A673 (cell line): Measurements from ENCODE around the gene POLR2J. TPM values are rescaled to one million over a fixed set of nuclear protein-coding genes. Genes with fewer than 3 reads are reported as not detected.

Experiments
- BruUV-seq: library from RNA; stranded (reverse); fragments of 400-500 nt; replicated peaks from 2 replicates; lab custom pipeline; 2021; lab: Mats Ljungman, UMichigan
- CTCF ChIA-PET: fragments of 300-600 bp; sonication (Branson Sonifier 250); formaldehyde crosslinking; loops from one replicate; lab custom pipeline; 2022; ENCODE audit warnings: antibody characterized with exemption; lab: Charles Lee
- POLR2A ChIA-PET: fragments of 300-600 bp; sonication (Branson Sonifier 250); formaldehyde crosslinking; loops from one replicate; lab custom pipeline; 2022; ENCODE audit warnings: antibody characterized with exemption; ENCODE audit not compliant: low non-redundant PET; lab: Charles Lee
- DNase-seq: peaks from one replicate; pipeline ENCODE4 v3.0.0-alpha.2; 2015; ENCODE audit warnings: low spot score
- H3K27ac ChIP-seq: fragments of 200-600 bp; sonication (generic); 2 replicates; pipeline ENCODE4 v1.5.1; 2016; ENCODE audit warnings: mixed run types, low read depth, mild to moderate bottlenecking, mixed read lengths, antibody characterized with exemption, low read length; ENCODE audit not compliant: poor library complexity, severe bottlenecking
- H3K27me3 ChIP-seq: fragments of 200-600 bp; sonication (generic); replicated peaks from 2 replicates; pipeline ENCODE4 v1.6.1; 2017; ENCODE audit warnings: mixed run types, low read depth, mild to moderate bottlenecking, mixed read lengths, antibody characterized with exemption, low read length; ENCODE audit not compliant: insufficient read depth, poor library complexity
- H3K36me3 ChIP-seq: fragments of 200-600 bp; sonication (generic); 2 replicates; pipeline ENCODE4 v1.6.1; 2016; ENCODE audit warnings: mixed run types, mild to moderate bottlenecking, mixed read lengths, antibody characterized with exemption, low read length; ENCODE audit not compliant: insufficient read depth, poor library complexity, severe bottlenecking
- H3K4me1 ChIP-seq: fragments of 200-600 bp; sonication (generic); 2 replicates; pipeline ENCODE4 v1.6.1; 2017; ENCODE audit warnings: mixed run types, mild to moderate bottlenecking, mixed read lengths, antibody characterized with exemption, low read length; ENCODE audit not compliant: insufficient read depth, poor library complexity, severe bottlenecking
- H3K4me3 ChIP-seq: fragments of 200-600 bp; sonication (generic); 2 replicates; pipeline ENCODE4 v1.5.1; 2016; ENCODE audit warnings: low read depth, mixed run types, mild to moderate bottlenecking, mixed read lengths, low read length; ENCODE audit not compliant: poor library complexity, severe bottlenecking
- H3K9me3 ChIP-seq: fragments of 200-600 bp; sonication (generic); 2 replicates; pipeline ENCODE4 v1.6.1; 2016; ENCODE audit warnings: mixed run types, low read depth, mild to moderate bottlenecking, mixed read lengths, antibody characterized with exemption, low read length; ENCODE audit not compliant: poor library complexity, severe bottlenecking
- EZH2 ChIP-seq: fragments of 200-600 bp; sonication (generic); IDR thresholded peaks from 2 replicates; pipeline ENCODE4 v1.6.1; 2017; ENCODE audit warnings: borderline replicate concordance, low read depth, mild to moderate bottlenecking, mixed read lengths, antibody characterized with exemption, low read length; ENCODE audit not compliant: poor library complexity, severe bottlenecking
- intact Hi-C: fragments of 100-400 bp; cut with micrococcal nuclease; formaldehyde crosslinking; loops from one replicate; pipeline ENCODE4 v1.10.0; 2022; ENCODE audit not compliant: unreplicated experiment
- total RNA-seq: library from RNA; stranded (reverse); gene quantifications from 2 replicates; pipeline ENCODE4 v1.2.3, GENCODE V29; 2021
- TF ChIP-seq, protein P1 (sequence below): fragments of 300-800, 200-600 bp; sonication (generic); conservative IDR thresholded peaks from 2 replicates; pipeline ENCODE4 v1.5.1; 2017; ENCODE audit warnings: low read depth, mild to moderate bottlenecking, antibody characterized with exemption, low read length, moderate library complexity, mixed read lengths

Gene POLR2J
- total RNA-seq, 1 experiment from 2014 or later: 52.2 TPM

DNA sequence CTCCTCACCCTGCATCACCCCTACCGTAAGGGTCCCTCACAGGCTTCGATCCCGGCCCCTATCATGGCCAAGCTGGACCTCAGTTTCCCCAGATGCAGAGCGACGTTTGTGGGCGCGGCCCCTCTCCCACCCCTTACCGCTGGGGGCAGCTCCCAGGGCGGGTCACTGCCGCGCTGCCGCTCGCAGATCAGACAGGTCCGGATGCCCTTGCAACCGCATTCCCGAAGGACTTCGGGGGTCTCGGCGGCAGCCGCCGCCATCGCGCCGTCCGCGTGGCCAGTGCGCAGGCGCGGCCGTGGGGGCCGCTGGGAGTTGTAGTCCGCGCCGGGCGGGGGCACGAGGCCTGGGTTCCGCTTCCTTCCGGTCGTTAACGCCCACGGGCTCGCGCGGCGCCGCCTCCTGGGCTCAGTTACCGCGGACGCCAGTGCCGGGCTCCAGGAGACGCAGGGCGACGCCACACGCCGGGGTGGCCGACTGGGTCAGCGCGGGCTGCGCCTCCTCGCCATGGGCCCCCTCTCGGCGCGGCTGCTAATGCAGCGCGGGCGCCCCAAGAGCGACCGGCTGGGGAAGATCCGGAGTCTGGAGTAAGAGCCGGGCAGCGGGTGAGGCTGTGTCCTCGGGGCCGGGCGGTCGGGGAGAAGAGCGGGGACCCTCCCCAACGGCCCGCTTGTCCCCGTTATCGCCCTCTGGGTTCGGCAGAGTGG, 14.0 kb downstream of the POLR2J start, which contains the start of the genes ALKBH4 and LRWD1:
ALKBH4 (minus strand) TSS at position 287 of the 704 bp plus-strand sequence; CDS start at position 260, 27 bp downstream.
LRWD1 (plus strand) TSS at position 408 of the 704 bp plus-strand sequence; CDS start at position 505, 97 bp downstream.
- peak within 1 kb of the TSS; percentile 85 for H3K27ac ChIP-seq
- ChIA-PET POLR2A (no interaction called here), CTCF (no interaction called here)
- BruUV-seq: no TSS peak
- DNase-seq: peak; percentile 96
- H3K36me3 ChIP-seq: peaks cover 8% of the 10 kb centered on the region
- intact Hi-C loops: no loop called here
- H3K4me3 ChIP-seq: peak within 1 kb of the TSS; percentile 96
- no peak for TF ChIP-seq EZH2
- TF ChIP-seq, protein P1, sequence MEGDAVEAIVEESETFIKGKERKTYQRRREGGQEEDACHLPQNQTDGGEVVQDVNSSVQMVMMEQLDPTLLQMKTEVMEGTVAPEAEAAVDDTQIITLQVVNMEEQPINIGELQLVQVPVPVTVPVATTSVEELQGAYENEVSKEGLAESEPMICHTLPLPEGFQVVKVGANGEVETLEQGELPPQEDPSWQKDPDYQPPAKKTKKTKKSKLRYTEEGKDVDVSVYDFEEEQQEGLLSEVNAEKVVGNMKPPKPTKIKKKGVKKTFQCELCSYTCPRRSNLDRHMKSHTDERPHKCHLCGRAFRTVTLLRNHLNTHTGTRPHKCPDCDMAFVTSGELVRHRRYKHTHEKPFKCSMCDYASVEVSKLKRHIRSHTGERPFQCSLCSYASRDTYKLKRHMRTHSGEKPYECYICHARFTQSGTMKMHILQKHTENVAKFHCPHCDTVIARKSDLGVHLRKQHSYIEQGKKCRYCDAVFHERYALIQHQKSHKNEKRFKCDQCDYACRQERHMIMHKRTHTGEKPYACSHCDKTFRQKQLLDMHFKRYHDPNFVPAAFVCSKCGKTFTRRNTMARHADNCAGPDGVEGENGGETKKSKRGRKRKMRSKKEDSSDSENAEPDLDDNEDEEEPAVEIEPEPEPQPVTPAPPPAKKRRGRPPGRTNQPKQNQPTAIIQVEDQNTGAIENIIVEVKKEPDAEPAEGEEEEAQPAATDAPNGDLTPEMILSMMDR: 0 out of 2 replicates have a peak, but pooled peaks have one; percentile 28
- H3K4me1 ChIP-seq: peaks cover 14% of the 10 kb centered on the region
- no peaks in the 10 kb centered on the region for H3K27me3 ChIP-seq
- H3K9me3 ChIP-seq: no peaks in the 10 kb centered on the region

- peak overlapping the region; percentile 96 for H3K4me3 ChIP-seq
- H3K36me3 ChIP-seq: peaks cover 3% of the 10 kb centered on the region
- POLR2A ChIA-PET: interaction anchor here (0.6 kb wide), 1 partner anchor 20 kb away, joined by 4 read pairs; no protein-coding TSS in a partner anchor
- no peaks in the 10 kb centered on the region for H3K9me3 ChIP-seq
- TSS peak; percentile 36 for BruUV-seq
- TF ChIP-seq, protein P1: no peak
- no peak for TF ChIP-seq EZH2
- H3K4me1 ChIP-seq: peaks cover 14% of the 10 kb centered on the region
- CTCF ChIA-PET: no interaction called here
- H3K27ac ChIP-seq: peak overlapping the region; percentile 85
- intact Hi-C loops: no loop called here
- no peak for DNase-seq
- no peaks in the 10 kb centered on the region for H3K27me3 ChIP-seq
Measured at GRCh38 chr7:102463841-102464576, 14.7 kb downstream of the POLR2J start.

- intact Hi-C loops: no loop called here
- H3K27me3 ChIP-seq: no peaks in the 10 kb centered on the region
- BruUV-seq: no TSS peak
- POLR2A ChIA-PET: no interaction called here
- TF ChIP-seq EZH2: no peak
- TF ChIP-seq, protein P1: no peak
- H3K27ac ChIP-seq: no peak overlapping the region
- peaks cover 8% of the 10 kb centered on the region for H3K4me1 ChIP-seq
- no peaks in the 10 kb centered on the region for H3K9me3 ChIP-seq
- no peak for DNase-seq
- peaks cover 4% of the 10 kb centered on the region for H3K36me3 ChIP-seq
- CTCF ChIA-PET: no interaction called here
- no peak overlapping the region for H3K4me3 ChIP-seq
Measured at GRCh38 chr7:102460467-102460866, 18.3 kb downstream of the POLR2J start.
